Stimulated activated effector memory CD8-positive, alpha-beta T cell treated with anti-CD3 and anti-CD28 coated beads, Interleukin-12 subunit alpha, Interleukin-12 subunit beta, amount 100 ng/mL, for 72 hours (primary cell): ENCODE results near the gene POU2F2.

ENCODE experiments used
- ATAC-seq: fragments of 150-1000 bp; cut with Tn5 transposase; 2 replicates; pipeline ENCODE4 v1.10.0; 2021
- DNase-seq, 2 donors: peaks; one replicate each; pipeline ENCODE4 v3.0.0; 2021 to 2022; ENCODE audit warnings: low spot score in 2 of 2
- H3K27ac Mint-ChIP-seq: one replicate; pipeline ENCODE4 v1.8.0; 2022; ENCODE audit warnings: mild to moderate bottlenecking, mixed read lengths
- H3K36me3 Mint-ChIP-seq: one replicate; pipeline ENCODE4 v1.8.0; 2022; ENCODE audit warnings: mild to moderate bottlenecking, mixed read lengths
- H3K4me1 Mint-ChIP-seq: one replicate; pipeline ENCODE4 v1.8.0; 2022; ENCODE audit warnings: mixed read lengths
- H3K4me3 Mint-ChIP-seq: one replicate; pipeline ENCODE4 v1.8.0; 2022; ENCODE audit warnings: mild to moderate bottlenecking, mixed read lengths
- H3K9me3 Mint-ChIP-seq: one replicate; pipeline ENCODE4 v1.8.0; 2022; ENCODE audit warnings: mixed read lengths

POU2F2 gene

GRCh38 chr19:42121656-42122069, 10.6 kb downstream of the POU2F2 start:
- Mint-ChIP-seq H3K27ac (peak overlapping the region; percentile 96), H3K4me1 (peaks cover 55% of the 10 kb centered on the region), H3K9me3 (no peaks in the 10 kb centered on the region), H3K4me3 (peak overlapping the region; percentile 80), H3K36me3 (peaks cover 77% of the 10 kb centered on the region)
- ATAC-seq: peak; percentile 71
- peak; percentile 37 to 80 for DNase-seq

GRCh38 chr19:42121036-42121621, 11.1 kb downstream of the POU2F2 start:
- peak; percentile 1 for ATAC-seq
- peaks cover 78% of the 10 kb centered on the region for H3K36me3 Mint-ChIP-seq
- H3K4me1 Mint-ChIP-seq: peaks cover 60% of the 10 kb centered on the region
- DNase-seq: no peak
- peak overlapping the region; percentile 96 for H3K27ac Mint-ChIP-seq
- peak overlapping the region; percentile 80 for H3K4me3 Mint-ChIP-seq
- no peaks in the 10 kb centered on the region for H3K9me3 Mint-ChIP-seq

GRCh38 chr19:42120276-42120980, 11.8 kb downstream of the POU2F2 start:
- Mint-ChIP-seq H3K36me3 (peaks cover 85% of the 10 kb centered on the region), H3K27ac (peak overlapping the region; percentile 96), H3K9me3 (no peaks in the 10 kb centered on the region), H3K4me1 (peaks cover 57% of the 10 kb centered on the region), H3K4me3 (peak overlapping the region; percentile 80)
- no peak for ATAC-seq
- no peak for DNase-seq

- peaks cover 62% of the 10 kb centered on the region for H3K4me1 Mint-ChIP-seq
Observed at GRCh38 chr19:42117076-42117475, 15.2 kb downstream of the POU2F2 start.

GRCh38 chr19:42116308-42117075, 15.8 kb downstream of the POU2F2 start:
- H3K36me3 Mint-ChIP-seq: peaks cover 98% of the 10 kb centered on the region
- DNase-seq (no peak), ATAC-seq (no peak)
- peaks cover 60% of the 10 kb centered on the region for H3K4me1 Mint-ChIP-seq
- H3K9me3 Mint-ChIP-seq: no peaks in the 10 kb centered on the region
- H3K4me3 Mint-ChIP-seq: no peak overlapping the region
- H3K27ac Mint-ChIP-seq: peak overlapping the region; percentile 76

More at GRCh38 chr19:42117076-42117475, 15.2 kb downstream of the POU2F2 start:
- peaks cover 98% of the 10 kb centered on the region for H3K36me3 Mint-ChIP-seq
- ATAC-seq (no peak), DNase-seq (no peak)
- no peaks in the 10 kb centered on the region for H3K9me3 Mint-ChIP-seq
- no peak overlapping the region for H3K4me3 Mint-ChIP-seq
- peak overlapping the region; percentile 76 for H3K27ac Mint-ChIP-seq

- ATAC-seq: no peak
- Mint-ChIP-seq H3K36me3 (peaks cover 98% of the 10 kb centered on the region), H3K4me3 (no peak overlapping the region), H3K9me3 (no peaks in the 10 kb centered on the region), H3K27ac (no peak overlapping the region), H3K4me1 (peaks cover 60% of the 10 kb centered on the region)
- no peak for DNase-seq
Observed at GRCh38 chr19:42115705-42116104, 16.5 kb downstream of the POU2F2 start.

- DNase-seq: no peak
- Mint-ChIP-seq H3K4me3 (no peak overlapping the region), H3K4me1 (peaks cover 58% of the 10 kb centered on the region), H3K36me3 (peaks cover 98% of the 10 kb centered on the region), H3K27ac (no peak overlapping the region), H3K9me3 (no peaks in the 10 kb centered on the region)
- ATAC-seq: no peak
Observed at GRCh38 chr19:42115219-42115618, 17.0 kb downstream of the POU2F2 start.

GRCh38 chr19:42114412-42114811, 17.8 kb downstream of the POU2F2 start:
- Mint-ChIP-seq H3K9me3 (no peaks in the 10 kb centered on the region), H3K27ac (peak overlapping the region; percentile 74), H3K36me3 (peaks cover 94% of the 10 kb centered on the region), H3K4me3 (no peak overlapping the region), H3K4me1 (peaks cover 58% of the 10 kb centered on the region)
- ATAC-seq (no peak), DNase-seq (no peak)

GRCh38 chr19:42113641-42114348, 18.5 kb downstream of the POU2F2 start:
- peaks cover 88% of the 10 kb centered on the region for H3K36me3 Mint-ChIP-seq
- peak overlapping the region; percentile 74 for H3K27ac Mint-ChIP-seq
- H3K4me3 Mint-ChIP-seq: no peak overlapping the region
- DNase-seq: no peak
- no peaks in the 10 kb centered on the region for H3K9me3 Mint-ChIP-seq
- ATAC-seq: peak; percentile 25
- peaks cover 55% of the 10 kb centered on the region for H3K4me1 Mint-ChIP-seq

GRCh38 chr19:42111811-42112210, 20.4 kb downstream of the POU2F2 start:
- H3K36me3 Mint-ChIP-seq: peaks cover 85% of the 10 kb centered on the region
- H3K9me3 Mint-ChIP-seq: no peaks in the 10 kb centered on the region
- DNase-seq: no peak
- ATAC-seq: no peak
- no peak overlapping the region for H3K4me3 Mint-ChIP-seq
- peak overlapping the region; percentile 74 for H3K27ac Mint-ChIP-seq
- H3K4me1 Mint-ChIP-seq: peaks cover 47% of the 10 kb centered on the region

GRCh38 chr19:42111384-42111783, 20.9 kb downstream of the POU2F2 start:
- no peak for DNase-seq
- H3K36me3 Mint-ChIP-seq: peaks cover 85% of the 10 kb centered on the region
- H3K9me3 Mint-ChIP-seq: no peaks in the 10 kb centered on the region

GRCh38 chr19:42110658-42111057, 21.6 kb downstream of the POU2F2 start:
- Mint-ChIP-seq H3K27ac (peak overlapping the region; percentile 74), H3K4me3 (no peak overlapping the region), H3K4me1 (peaks cover 46% of the 10 kb centered on the region), H3K36me3 (peaks cover 85% of the 10 kb centered on the region), H3K9me3 (no peaks in the 10 kb centered on the region)
- no peak for DNase-seq
- ATAC-seq: no peak

More at GRCh38 chr19:42111384-42111783, 20.9 kb downstream of the POU2F2 start:
- Mint-ChIP-seq H3K4me1 (peaks cover 42% of the 10 kb centered on the region), H3K4me3 (no peak overlapping the region), H3K27ac (peak overlapping the region; percentile 74)
- no peak for ATAC-seq

GRCh38 chr19:42109896-42110295, 22.4 kb downstream of the POU2F2 start:
- no peak overlapping the region for H3K4me3 Mint-ChIP-seq
- H3K9me3 Mint-ChIP-seq: no peaks in the 10 kb centered on the region
- peaks cover 85% of the 10 kb centered on the region for H3K36me3 Mint-ChIP-seq
- DNase-seq: no peak
- H3K27ac Mint-ChIP-seq: no peak overlapping the region
- ATAC-seq: no peak
- peaks cover 46% of the 10 kb centered on the region for H3K4me1 Mint-ChIP-seq

GRCh38 chr19:42108527-42109389, 23.5 kb downstream of the POU2F2 start:
- peak; percentile 94 for ATAC-seq
- H3K4me3 Mint-ChIP-seq: no peak overlapping the region
- peak; percentile 82 to 92 for DNase-seq

More at GRCh38 chr19:42108527-42109389, 23.5 kb downstream of the POU2F2 start:
- Mint-ChIP-seq H3K36me3 (peaks cover 85% of the 10 kb centered on the region), H3K27ac (no peak overlapping the region), H3K4me1 (peaks cover 40% of the 10 kb centered on the region), H3K9me3 (no peaks in the 10 kb centered on the region)
